ENCODE results near the gene CD53.
"Not testable (repeated sequence)": the region's sequence is repeated elsewhere in the genome, so short reads cannot be mapped to it uniquely, and the experiment has no call there.

DNA sequence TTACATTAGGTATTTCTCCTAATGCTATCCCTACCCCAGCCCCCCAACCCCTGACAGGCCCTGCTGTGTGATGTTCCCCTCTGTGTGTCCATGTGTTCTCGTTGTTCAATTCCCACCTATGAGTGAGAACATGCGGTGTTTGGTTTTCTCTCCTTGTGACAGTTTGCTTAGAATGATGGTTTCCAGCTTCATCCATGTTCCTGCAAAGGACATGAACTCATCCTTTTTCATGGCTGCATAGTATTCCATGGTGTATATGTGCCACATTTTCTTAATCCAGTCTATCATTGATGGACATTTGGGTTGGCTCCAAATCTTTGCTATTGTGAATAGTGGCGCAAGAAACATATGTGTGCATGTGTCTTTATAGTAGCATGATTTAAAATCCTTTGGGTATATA lies 58.1 kb downstream of the CD53 start:
- TF ChIP-seq, protein P1, sequence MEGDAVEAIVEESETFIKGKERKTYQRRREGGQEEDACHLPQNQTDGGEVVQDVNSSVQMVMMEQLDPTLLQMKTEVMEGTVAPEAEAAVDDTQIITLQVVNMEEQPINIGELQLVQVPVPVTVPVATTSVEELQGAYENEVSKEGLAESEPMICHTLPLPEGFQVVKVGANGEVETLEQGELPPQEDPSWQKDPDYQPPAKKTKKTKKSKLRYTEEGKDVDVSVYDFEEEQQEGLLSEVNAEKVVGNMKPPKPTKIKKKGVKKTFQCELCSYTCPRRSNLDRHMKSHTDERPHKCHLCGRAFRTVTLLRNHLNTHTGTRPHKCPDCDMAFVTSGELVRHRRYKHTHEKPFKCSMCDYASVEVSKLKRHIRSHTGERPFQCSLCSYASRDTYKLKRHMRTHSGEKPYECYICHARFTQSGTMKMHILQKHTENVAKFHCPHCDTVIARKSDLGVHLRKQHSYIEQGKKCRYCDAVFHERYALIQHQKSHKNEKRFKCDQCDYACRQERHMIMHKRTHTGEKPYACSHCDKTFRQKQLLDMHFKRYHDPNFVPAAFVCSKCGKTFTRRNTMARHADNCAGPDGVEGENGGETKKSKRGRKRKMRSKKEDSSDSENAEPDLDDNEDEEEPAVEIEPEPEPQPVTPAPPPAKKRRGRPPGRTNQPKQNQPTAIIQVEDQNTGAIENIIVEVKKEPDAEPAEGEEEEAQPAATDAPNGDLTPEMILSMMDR (IDR thresholded peaks at IDR 0.05 in 4 of 5, conservative IDR thresholded peaks at IDR 0.05 in 1 of 5) = not testable (repeated sequence)
- TF ChIP-seq POLR2A (IDR thresholded peaks at IDR 0.05) = not testable (repeated sequence)

All from gastrocnemius medialis (tissue), 4 donors.